Activated gamma-delta T cell treated with Interleukin-2 at 50 U/mL for 16 hours (primary cell): ENCODE data around the gene PSEN2.
"Not testable (repeated sequence)": the region's sequence is repeated elsewhere in the genome, so short reads cannot be mapped to it uniquely, and the experiment has no call there.

Experiments used
- DNase-seq: peaks from one replicate; pipeline ENCODE4 v3.0.0-alpha.2; 2020

The PSEN2 gene

GRCh38 chr1:226921504-226921903 is 51.1 kb downstream of the PSEN2 start:
- DNase-seq, result no peak

GRCh38 chr1:226929260-226930111 is 59.1 kb downstream of the PSEN2 start:
- not testable (repeated sequence) for DNase-seq

- no peak for DNase-seq
Observed at GRCh38 chr1:226934483-226935237, 64.2 kb downstream of the PSEN2 start.

- no peak for DNase-seq
Observed at GRCh38 chr1:226937940-226938725, 67.7 kb downstream of the PSEN2 start.

- DNase-seq, result no peak
Observed at GRCh38 chr1:226938903-226939437, 68.6 kb downstream of the PSEN2 start.

GRCh38 chr1:226939438-226940028 is 69.1 kb downstream of the PSEN2 start:
- peak; percentile 69 for DNase-seq

GRCh38 chr1:226940029-226940805 is 69.8 kb downstream of the PSEN2 start, which contains the start of gene COQ8A:
Gene COQ8A (plus strand): TSS chr1:226940294. CDS start chr1:226961386, 21,092 bp downstream.
- DNase-seq, result peak; percentile 97

- DNase-seq, result no peak
Observed at GRCh38 chr1:226940806-226941067, 70.3 kb downstream of the PSEN2 start.

GRCh38 chr1:226942392-226942791 is 72.0 kb downstream of the PSEN2 start:
- DNase-seq, result no peak

GRCh38 chr1:226943156-226943555 is 72.7 kb downstream of the PSEN2 start:
- no peak for DNase-seq

- no peak for DNase-seq
Observed at GRCh38 chr1:226943927-226944326, 73.5 kb downstream of the PSEN2 start.

GRCh38 chr1:226945106-226945857 is 74.9 kb downstream of the PSEN2 start:
- no peak for DNase-seq
